Activated T-cell treated with anti-CD3 and anti-CD28 coated beads, Interleukin-2, amount 50 U/mL, for 48 hours (primary cell): ENCODE results near the gene RAB6A.

Source experiments
- DNase-seq, 2 experiments: peaks; one replicate each; pipeline ENCODE4 v3.0.0-alpha.2; 2020

RAB6A gene

GRCh38 chr11:73652046-73652730, 108.7 kb downstream of the RAB6A start:
- no peak for DNase-seq

DNA sequence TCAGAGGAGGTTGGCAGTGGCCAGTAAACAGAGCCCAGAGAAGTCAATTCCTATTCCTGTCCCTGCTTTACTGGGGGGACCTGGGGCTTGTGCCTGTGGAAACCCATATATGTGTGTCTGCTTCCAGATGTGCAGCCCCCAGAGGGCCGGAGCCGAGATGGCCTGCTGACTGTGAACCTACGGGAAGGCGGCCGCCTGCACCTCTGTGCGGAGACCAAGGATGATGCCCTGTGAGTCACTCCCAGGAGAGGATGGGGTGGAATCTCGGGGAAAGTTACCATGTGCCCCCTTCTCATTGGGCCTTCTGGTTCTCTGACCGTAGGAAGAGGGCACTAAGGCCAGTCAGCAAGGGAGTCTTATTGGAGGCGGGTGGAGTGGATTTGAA, 109.2 kb downstream of the RAB6A start:
- DNase-seq, result no peak

DNA sequence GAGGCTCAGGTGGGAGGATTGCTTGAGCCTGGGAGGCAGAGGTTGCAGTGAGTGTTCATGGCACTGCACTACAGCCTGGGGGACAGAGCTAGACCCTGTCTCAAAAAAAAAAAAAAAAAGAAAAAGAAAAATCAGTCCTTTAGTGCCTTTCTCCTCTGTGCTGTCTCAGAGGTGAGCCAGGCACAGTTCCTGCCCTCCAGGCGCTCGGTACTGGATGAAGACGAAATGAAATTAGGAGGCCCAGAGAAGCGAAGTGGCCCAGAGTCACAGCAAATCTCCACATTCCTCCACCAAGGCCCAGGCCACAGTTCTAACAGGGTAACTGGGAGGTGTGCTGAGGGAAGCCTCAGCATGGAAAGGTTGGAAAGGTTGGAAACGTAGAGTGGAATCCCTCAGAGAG, 109.6 kb downstream of the RAB6A start:
- DNase-seq, result no peak

DNA sequence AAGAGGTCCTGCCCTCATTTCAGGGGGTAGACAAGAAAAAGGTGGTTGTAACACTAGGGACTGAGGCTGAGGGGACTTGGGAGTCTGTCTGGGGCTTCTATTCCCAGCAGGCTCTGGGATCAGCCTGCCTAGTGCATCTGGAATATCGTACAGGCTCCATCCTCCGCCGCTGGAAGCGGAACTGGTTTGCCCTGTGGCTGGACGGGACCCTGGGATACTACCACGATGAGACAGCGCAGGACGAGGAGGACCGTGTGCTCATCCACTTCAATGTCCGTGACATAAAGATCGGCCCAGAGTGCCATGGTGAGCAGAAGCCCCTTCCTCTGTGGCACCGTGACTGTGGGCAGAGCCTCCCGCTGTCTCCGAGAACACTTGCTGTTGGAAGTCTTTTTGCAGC, 110.5 kb downstream of the RAB6A start:
- no peak for DNase-seq

DNA sequence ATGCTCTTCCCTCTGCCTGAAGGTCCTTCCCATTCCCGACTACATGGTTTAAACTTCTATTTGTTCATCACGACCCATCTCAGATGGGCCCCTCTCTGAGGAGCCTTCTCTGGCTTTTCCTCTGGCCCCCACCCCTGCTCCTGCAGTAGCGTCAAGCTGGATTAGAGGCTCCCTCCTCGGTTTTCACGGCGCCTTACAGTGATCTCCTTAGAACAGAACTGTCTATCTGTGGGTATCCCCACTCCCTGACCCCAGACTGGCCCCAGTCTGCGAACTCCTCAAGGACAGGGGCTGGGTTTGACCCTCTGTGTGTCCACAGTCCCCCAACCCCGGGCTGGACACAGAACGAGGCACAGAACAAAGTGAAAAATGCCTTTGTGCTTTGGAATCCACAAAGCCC, 111.7 kb downstream of the RAB6A start:
- DNase-seq, result no peak

DNA sequence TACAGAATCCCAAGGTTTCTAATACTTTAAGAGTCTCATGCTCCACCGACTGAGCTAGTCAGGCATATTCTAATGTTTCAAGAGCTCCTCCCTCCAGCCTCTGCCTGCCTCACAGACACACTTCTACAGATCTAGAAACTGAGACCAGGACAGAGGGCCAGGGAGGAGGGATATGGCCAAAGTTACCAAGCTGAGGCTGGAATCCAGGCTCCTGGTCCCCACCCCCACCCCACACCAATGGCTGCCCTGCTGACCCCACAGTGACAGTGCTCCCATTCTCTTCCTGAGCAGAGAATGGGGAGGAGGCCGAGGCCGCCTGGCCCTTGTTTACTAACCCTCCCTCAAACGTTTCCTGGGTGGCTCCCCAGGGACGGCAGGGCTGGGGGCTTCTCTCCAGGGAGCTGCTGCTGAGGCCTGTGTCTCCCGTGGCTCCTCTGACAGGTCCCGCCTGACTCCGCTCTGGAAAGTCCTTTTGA, 112.3 kb downstream of the RAB6A start:
- no peak for DNase-seq

GRCh38 chr11:73648121-73648520, 112.8 kb downstream of the RAB6A start:
- no peak for DNase-seq

DNA sequence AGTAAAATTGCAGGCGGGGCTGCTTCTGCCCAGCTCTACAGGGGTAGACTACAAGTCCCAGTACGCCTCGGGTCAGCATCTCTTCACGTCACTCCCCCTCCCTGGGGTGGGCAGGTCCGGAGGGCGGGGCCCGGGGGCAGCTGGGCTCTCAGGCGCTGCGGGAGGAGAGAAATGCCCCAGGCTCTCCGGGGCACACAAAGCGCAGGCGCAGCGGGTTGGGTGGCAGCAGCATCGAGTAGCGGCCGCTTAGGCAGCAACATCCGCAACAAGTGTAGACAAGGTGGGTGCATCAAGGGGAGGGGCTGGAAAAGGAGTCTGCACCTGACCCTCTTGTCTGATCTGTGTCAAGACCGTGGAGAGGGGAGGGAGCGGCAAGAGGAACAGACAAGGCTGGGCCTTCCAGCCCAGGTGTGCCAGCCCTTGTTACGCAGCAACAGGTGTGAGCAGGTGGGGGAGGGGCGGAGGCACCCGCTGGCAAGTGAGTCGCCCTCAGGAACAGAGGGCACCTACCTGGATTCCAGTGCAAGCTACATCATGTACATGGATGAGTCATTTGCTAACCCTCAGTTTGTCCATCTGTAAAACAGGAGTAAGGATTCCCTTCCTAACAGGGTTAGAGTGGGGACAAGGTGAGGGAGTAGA, 113.3 kb downstream of the RAB6A start:
- peak; percentile 92 to 94 for DNase-seq

DNA sequence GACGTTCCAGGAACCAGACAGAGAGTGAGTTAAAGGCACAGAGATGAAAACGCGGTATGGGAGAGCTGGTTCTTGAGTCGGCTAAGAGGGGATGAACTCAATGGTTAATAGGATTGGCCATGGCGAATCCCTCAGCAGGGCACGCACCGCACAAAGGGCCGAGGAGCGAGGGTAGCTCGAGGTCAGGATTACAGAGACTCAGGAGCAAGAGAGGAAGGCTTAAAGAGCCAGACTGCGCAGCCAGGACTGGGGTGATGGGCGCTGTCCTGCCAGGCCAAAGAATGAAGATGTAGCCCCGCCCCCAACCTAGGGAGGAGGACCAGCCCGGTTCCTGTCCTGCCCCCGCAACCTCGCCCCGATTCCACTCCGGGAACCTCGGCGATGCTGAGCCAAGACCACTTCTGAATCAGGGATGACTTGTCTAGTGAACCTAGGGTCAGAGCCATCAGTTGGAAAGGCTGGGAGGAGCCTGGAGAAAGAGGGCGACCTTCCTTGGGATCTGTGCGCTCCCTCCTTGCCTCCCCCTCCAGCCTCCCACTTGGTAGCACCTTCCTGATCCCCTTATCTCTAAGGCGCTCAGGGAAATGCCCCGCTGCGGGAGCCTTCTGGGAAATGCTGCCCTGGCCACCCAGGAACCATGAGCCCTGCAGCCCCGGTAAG, 114.8 kb downstream of the RAB6A start, which contains the start of gene PLEKHB1:
PLEKHB1 (plus strand) TSS at position 610 of the 660 bp plus-strand sequence; CDS start at position 638, 28 bp downstream.
- DNase-seq, result no peak

GRCh38 chr11:73645121-73645969, 115.5 kb downstream of the RAB6A start:
- no peak for DNase-seq

DNA sequence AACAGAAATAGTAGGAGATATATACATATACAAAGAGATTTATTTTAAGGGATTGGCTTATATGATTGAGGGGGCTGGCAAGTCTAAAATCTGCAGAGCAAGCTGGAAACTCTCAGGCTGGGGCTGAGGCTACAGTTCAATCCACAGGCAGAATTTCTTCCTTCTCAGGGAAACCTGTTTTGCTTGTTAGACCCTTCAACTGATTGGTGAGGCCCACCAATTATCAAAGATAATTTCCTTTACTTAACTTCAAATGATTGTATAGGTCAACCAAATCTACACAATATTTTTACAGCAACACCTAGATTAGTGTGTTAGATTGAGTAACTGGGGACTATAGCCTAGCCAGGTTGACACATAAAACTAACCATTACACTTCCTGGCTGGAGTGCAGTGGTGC, 119.2 kb downstream of the RAB6A start:
- no peak for DNase-seq

DNA sequence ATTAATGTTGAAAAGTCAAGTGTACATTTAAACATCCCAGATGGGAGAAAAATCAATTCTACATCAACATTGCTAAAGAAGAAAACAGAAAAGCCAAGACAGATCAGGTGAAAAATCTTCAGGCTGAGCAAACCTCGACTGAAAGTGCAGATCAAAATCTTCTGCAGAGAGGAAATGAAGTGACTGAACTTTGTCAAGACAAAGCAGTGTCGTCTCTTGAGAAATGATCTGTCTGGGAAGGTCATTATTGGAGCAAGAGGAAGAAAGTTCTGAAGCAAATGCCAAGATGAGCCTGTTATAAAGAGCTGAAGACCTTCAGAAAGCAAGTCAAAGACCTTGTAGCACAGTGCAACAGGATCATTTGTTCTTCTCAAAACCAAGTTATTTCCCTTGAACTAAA, 120.3 kb downstream of the RAB6A start:
- DNase-seq, result no peak

DNA sequence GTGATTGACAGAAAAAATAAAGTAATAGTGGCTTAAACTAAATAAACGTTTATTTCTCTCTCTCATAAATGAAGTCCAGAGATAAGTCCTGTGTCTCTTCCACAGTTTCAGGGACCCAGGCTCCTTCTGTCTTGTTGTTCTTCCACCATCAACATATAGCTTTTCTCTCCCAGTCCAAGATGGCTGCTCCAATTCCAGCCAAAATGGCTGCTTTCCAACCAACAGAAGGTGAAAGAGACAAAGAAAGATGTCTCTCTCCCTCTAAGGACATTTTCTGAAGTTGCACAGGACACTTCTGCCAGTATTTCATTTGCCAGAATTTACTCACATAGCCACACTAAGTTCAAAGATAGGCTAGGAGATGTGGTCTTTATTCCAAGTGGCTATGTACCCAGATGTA, 123.9 kb downstream of the RAB6A start:
- no peak for DNase-seq

- DNase-seq, result no peak
Measured at GRCh38 chr11:73636249-73636648, 124.6 kb downstream of the RAB6A start.

- no peak for DNase-seq
Measured at GRCh38 chr11:73635721-73636120, 125.2 kb downstream of the RAB6A start.

DNA sequence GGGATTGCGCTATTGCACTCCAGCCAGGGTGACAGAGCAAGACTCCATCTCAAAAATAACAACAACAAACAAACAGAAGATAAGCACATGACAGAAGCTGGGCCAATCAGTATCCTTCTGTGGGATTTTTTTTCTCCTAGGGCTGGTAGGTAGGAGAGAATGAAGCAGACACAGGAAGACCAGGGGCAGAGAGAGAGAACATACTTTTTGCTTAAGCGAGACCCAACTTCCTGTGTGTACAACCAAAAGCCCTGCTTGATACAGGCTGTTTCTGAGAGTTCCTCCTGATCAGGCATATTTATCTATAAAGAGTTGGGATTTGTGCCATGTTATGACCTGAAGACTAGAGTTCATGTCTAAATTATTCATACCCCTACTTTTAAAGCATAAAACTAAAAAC, 126.9 kb downstream of the RAB6A start:
- DNase-seq, result no peak

DNA sequence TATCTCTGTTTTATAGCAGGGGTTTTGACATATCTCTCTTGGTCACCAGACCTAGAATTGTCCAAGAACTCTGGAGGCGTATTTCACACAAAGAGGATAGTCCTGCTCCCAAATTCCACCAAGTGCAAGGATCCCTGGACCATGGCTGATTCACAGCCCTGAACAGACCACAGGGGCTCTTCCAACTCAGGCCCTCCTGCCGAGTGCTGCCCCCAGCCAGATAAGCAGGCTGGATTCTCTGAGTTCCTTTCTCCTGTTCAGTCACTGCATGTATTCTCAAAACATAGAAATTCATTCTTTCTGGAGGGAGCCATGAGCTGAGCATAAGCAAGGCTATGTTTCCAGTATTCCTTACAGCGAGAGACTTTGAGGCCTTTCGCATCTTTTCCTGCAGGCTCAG, 127.9 kb downstream of the RAB6A start:
- no peak for DNase-seq

- no peak for DNase-seq
Measured at GRCh38 chr11:73629907-73630306, 131.0 kb downstream of the RAB6A start.

- DNase-seq, result peak; percentile 73 to 76
Measured at GRCh38 chr11:73625696-73626318, 135.1 kb downstream of the RAB6A start.
